ENCODE measurements around the gene TUFT1. TPM values are rescaled to one million over a fixed set of nuclear protein-coding genes. Genes with fewer than 3 reads are reported as not detected.

The TUFT1 gene
- total and polyA plus RNA-seq, 2 of the 13 experiments (the other 11 are each of a cell fraction or from before 2014, with no cell fraction given) = 6.4 to 7.3 TPM

DNA sequence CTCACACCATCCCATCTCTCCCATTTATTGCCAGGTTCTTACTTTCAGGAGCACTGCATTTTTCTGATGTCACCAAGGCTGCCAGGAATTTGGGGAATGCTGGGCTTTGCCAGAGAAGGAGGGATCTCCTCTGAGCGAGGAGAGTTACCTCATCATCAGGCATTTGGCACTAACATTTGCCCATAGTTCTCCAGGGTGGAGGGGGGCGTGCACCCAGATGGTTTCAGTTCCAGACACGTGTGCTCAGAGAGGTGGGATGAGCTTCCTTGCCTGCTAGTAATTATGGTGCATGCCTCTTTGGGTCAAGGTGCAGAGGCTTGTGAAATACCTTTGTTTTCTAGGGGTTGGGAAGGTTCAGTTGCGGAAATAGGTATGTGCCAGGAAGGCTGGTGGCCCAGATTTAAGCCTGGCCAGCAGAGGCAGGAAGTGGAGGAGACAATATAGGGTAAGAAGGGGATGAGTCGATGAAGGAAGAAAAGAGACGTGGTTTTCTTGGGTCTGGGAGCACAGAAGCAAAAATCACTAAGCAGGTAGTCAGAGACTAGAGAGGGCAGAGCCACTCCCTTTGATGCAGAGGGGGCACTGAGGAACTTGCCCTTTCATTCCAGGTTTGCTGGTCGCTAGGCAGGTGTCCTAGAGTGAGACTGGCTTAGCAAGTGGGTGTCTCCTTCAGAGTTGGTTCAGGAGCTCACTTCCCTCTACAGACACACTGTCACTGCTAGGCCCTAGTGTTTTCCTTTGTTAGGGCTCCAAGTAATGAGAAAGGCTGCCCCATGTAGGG, 7.2 kb downstream of the TUFT1 start (continued):
- no peak for TF ChIP-seq ZNF674 (CRISPR knock-in tag; IDR thresholded peaks at IDR 0.05; ENCODE audit: low read depth)
- TF ChIP-seq KDM1A (CRISPR knock-in tag; IDR thresholded peaks at IDR 0.05) = peak; percentile 71; the same call in 1 of the 2 replicates
- TF ChIP-seq, protein P1, sequence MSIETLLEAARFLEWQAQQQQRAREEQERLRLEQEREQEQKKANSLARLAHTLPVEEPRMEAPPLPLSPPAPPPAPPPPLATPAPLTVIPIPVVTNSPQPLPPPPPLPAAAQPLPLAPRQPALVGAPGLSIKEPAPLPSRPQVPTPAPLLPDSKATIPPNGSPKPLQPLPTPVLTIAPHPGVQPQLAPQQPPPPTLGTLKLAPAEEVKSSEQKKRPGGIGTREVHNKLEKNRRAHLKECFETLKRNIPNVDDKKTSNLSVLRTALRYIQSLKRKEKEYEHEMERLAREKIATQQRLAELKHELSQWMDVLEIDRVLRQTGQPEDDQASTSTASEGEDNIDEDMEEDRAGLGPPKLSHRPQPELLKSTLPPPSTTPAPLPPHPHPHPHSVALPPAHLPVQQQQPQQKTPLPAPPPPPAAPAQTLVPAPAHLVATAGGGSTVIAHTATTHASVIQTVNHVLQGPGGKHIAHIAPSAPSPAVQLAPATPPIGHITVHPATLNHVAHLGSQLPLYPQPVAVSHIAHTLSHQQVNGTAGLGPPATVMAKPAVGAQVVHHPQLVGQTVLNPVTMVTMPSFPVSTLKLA (IDR thresholded peaks at IDR 0.05) = peak; percentile 96
- TF ChIP-seq, protein P2, sequence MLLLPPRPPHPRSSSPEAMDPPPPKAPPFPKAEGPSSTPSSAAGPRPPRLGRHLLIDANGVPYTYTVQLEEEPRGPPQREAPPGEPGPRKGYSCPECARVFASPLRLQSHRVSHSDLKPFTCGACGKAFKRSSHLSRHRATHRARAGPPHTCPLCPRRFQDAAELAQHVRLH (CRISPR knock-in tag; IDR thresholded peaks at IDR 0.05; ENCODE audit: borderline replicate concordance, low read depth) = 0 out of 2 replicates have a peak, but pooled peaks have one; percentile 32
- no peak for TF ChIP-seq GABPA (IDR thresholded peaks at IDR 0.05; ENCODE audit: low read depth, low read length)
- TF ChIP-seq GABPA (CRISPR knock-in tag; IDR thresholded peaks at IDR 0.05; ENCODE audit: low read depth) = peak; percentile 56; the same call in 1 of the 2 replicates
- TF ChIP-seq, protein P3, sequence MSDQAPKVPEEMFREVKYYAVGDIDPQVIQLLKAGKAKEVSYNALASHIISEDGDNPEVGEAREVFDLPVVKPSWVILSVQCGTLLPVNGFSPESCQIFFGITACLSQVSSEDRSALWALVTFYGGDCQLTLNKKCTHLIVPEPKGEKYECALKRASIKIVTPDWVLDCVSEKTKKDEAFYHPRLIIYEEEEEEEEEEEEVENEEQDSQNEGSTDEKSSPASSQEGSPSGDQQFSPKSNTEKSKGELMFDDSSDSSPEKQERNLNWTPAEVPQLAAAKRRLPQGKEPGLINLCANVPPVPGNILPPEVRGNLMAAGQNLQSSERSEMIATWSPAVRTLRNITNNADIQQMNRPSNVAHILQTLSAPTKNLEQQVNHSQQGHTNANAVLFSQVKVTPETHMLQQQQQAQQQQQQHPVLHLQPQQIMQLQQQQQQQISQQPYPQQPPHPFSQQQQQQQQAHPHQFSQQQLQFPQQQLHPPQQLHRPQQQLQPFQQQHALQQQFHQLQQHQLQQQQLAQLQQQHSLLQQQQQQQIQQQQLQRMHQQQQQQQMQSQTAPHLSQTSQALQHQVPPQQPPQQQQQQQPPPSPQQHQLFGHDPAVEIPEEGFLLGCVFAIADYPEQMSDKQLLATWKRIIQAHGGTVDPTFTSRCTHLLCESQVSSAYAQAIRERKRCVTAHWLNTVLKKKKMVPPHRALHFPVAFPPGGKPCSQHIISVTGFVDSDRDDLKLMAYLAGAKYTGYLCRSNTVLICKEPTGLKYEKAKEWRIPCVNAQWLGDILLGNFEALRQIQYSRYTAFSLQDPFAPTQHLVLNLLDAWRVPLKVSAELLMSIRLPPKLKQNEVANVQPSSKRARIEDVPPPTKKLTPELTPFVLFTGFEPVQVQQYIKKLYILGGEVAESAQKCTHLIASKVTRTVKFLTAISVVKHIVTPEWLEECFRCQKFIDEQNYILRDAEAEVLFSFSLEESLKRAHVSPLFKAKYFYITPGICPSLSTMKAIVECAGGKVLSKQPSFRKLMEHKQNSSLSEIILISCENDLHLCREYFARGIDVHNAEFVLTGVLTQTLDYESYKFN (CRISPR knock-in tag; conservative IDR thresholded peaks at IDR 0.05) = peak; percentile 87
- peak; percentile 85 for TF ChIP-seq GFI1 (CRISPR knock-in tag; IDR thresholded peaks at IDR 0.05; ENCODE audit: borderline replicate concordance)
- TF ChIP-seq, protein P4, sequence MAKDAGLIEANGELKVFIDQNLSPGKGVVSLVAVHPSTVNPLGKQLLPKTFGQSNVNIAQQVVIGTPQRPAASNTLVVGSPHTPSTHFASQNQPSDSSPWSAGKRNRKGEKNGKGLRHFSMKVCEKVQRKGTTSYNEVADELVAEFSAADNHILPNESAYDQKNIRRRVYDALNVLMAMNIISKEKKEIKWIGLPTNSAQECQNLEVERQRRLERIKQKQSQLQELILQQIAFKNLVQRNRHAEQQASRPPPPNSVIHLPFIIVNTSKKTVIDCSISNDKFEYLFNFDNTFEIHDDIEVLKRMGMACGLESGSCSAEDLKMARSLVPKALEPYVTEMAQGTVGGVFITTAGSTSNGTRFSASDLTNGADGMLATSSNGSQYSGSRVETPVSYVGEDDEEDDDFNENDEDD (CRISPR knock-in tag; IDR thresholded peaks at IDR 0.05; ENCODE audit: borderline replicate concordance) = peak; percentile 43; the same call in 1 of the 2 replicates
- TF ChIP-seq, protein P5, sequence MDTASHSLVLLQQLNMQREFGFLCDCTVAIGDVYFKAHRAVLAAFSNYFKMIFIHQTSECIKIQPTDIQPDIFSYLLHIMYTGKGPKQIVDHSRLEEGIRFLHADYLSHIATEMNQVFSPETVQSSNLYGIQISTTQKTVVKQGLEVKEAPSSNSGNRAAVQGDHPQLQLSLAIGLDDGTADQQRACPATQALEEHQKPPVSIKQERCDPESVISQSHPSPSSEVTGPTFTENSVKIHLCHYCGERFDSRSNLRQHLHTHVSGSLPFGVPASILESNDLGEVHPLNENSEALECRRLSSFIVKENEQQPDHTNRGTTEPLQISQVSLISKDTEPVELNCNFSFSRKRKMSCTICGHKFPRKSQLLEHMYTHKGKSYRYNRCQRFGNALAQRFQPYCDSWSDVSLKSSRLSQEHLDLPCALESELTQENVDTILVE (CRISPR knock-in tag; IDR thresholded peaks at IDR 0.05) = peak; percentile 58; the same call in 1 of the 2 replicates
- TF ChIP-seq, protein P6, sequence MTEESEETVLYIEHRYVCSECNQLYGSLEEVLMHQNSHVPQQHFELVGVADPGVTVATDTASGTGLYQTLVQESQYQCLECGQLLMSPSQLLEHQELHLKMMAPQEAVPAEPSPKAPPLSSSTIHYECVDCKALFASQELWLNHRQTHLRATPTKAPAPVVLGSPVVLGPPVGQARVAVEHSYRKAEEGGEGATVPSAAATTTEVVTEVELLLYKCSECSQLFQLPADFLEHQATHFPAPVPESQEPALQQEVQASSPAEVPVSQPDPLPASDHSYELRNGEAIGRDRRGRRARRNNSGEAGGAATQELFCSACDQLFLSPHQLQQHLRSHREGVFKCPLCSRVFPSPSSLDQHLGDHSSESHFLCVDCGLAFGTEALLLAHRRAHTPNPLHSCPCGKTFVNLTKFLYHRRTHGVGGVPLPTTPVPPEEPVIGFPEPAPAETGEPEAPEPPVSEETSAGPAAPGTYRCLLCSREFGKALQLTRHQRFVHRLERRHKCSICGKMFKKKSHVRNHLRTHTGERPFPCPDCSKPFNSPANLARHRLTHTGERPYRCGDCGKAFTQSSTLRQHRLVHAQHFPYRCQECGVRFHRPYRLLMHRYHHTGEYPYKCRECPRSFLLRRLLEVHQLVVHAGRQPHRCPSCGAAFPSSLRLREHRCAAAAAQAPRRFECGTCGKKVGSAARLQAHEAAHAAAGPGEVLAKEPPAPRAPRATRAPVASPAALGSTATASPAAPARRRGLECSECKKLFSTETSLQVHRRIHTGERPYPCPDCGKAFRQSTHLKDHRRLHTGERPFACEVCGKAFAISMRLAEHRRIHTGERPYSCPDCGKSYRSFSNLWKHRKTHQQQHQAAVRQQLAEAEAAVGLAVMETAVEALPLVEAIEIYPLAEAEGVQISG (CRISPR knock-in tag; IDR thresholded peaks at IDR 0.05) = peak; percentile 60; the same call in 1 of the 2 replicates
- TF ChIP-seq, protein P7, sequence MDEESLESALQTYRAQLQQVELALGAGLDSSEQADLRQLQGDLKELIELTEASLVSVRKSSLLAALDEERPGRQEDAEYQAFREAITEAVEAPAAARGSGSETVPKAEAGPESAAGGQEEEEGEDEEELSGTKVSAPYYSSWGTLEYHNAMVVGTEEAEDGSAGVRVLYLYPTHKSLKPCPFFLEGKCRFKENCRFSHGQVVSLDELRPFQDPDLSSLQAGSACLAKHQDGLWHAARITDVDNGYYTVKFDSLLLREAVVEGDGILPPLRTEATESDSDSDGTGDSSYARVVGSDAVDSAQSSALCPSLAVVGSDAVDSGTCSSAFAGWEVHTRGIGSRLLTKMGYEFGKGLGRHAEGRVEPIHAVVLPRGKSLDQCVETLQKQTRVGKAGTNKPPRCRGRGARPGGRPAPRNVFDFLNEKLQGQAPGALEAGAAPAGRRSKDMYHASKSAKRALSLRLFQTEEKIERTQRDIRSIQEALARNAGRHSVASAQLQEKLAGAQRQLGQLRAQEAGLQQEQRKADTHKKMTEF (CRISPR knock-in tag; IDR thresholded peaks at IDR 0.05) = peak; percentile 71
- TF ChIP-seq, protein P8, sequence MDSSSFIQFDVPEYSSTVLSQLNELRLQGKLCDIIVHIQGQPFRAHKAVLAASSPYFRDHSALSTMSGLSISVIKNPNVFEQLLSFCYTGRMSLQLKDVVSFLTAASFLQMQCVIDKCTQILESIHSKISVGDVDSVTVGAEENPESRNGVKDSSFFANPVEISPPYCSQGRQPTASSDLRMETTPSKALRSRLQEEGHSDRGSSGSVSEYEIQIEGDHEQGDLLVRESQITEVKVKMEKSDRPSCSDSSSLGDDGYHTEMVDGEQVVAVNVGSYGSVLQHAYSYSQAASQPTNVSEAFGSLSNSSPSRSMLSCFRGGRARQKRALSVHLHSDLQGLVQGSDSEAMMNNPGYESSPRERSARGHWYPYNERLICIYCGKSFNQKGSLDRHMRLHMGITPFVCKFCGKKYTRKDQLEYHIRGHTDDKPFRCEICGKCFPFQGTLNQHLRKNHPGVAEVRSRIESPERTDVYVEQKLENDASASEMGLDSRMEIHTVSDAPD (CRISPR knock-in tag; IDR thresholded peaks at IDR 0.05) = peak; percentile 99
- peak; percentile 53; the same call in 1 of the 2 replicates for TF ChIP-seq RCOR2 (CRISPR knock-in tag; IDR thresholded peaks at IDR 0.05)
